Sigmoid colon (tissue), 7 donors: Measurements from ENCODE around the gene GPATCH8. TPM values are rescaled to one million over a fixed set of nuclear protein-coding genes. Genes with fewer than 3 reads are reported as not detected.
"Not testable (repeated sequence)": the region's sequence is repeated elsewhere in the genome, so short reads cannot be mapped to it uniquely, and the experiment has no call there.

Experiments used
- DNase-seq: peaks from one replicate; pipeline ENCODE4 v3.0.0-alpha.2; 2019
- H3K27ac ChIP-seq, 4 donors: fragments of 200-600 bp; sonication (generic); one replicate each; pipeline ENCODE4 v1.5.1; 2016 to 2019; ENCODE audit warnings: mild to moderate bottlenecking in 1 of 4
- H3K27me3 ChIP-seq, 3 donors: fragments of 200-600 bp; sonication (generic); one replicate each; pipeline ENCODE4 v1.5.1; 2019; ENCODE audit warnings: mild to moderate bottlenecking in 1 of 3
- H3K36me3 ChIP-seq, 4 donors: fragments of 200-600 bp; sonication (generic); one replicate each; pipeline ENCODE4 v1.5.1; 2016 to 2019
- H3K4me1 ChIP-seq, 4 donors: fragments of 200-600 bp; sonication (generic); one replicate each; pipeline ENCODE4 v1.5.1; 2017 to 2019
- H3K4me3 ChIP-seq, 4 donors: fragments of 200-600 bp; sonication (generic); one replicate each; pipeline ENCODE4 v1.5.1; 2017 to 2019; ENCODE audit warnings: mild to moderate bottlenecking in 2 of 4, moderate library complexity in 1 of 4
- H3K9me3 ChIP-seq, 4 donors: fragments of 200-600 bp in 3 of 4; sonication (generic) in 3 of 4; one replicate each; pipeline versions ENCODE4 v1.5.1 to v1.6.1; 2013 to 2019
- CTCF ChIP-seq, 4 experiments: fragments of 450-650 bp in 3 of 4; fragments of 200-600 bp in 1 of 4; IDR thresholded peaks; one replicate each; pipeline ENCODE4 v1.5.1; 2016 to 2019; ENCODE audit warnings: antibody characterized with exemption in 4 of 4, mild to moderate bottlenecking in 3 of 4, moderate library complexity in 2 of 4
- EP300 ChIP-seq, 4 donors: sonication (generic); formaldehyde crosslinking; IDR thresholded peaks; one replicate each; pipeline ENCODE4 v1.6.1; 2017; ENCODE audit warnings: antibody characterized with exemption in 4 of 4
- POLR2A ChIP-seq, 2 donors: fragments of 450-650 bp; IDR thresholded peaks; one replicate each; pipeline ENCODE4 v1.6.1; 2016; ENCODE audit warnings: antibody characterized with exemption in 2 of 2, mild to moderate bottlenecking in 2 of 2, moderate library complexity in 2 of 2
- POLR2AphosphoS5 ChIP-seq, 4 donors: sonication (generic); formaldehyde crosslinking; IDR thresholded peaks; one replicate each; pipeline ENCODE4 v1.6.1; 2017; ENCODE audit warnings: antibody characterized with exemption in 4 of 4
- WGBS, 2 donors: extraction: QIAGEN DNeasy Blood & Tissue Kit; methylation state at CpG; one replicate each; pipeline ENCODE4 v1.1.7; 2013; 5-methylcytosine and 5-hydroxymethylcytosine counted together
- intact Hi-C: fragments of 100-400 bp; cut with DNase I; formaldehyde crosslinking; loops from one replicate; pipeline ENCODE4 v1.15.1; 2023
- polyA plus RNA-seq, 3 donors: library from polyadenylated mRNA; stranded (reverse); fragments of 200-250 nt; gene quantifications; one replicate each; pipeline ENCODE4 v1.2.3, GENCODE V29; 2013
- total RNA-seq, 4 donors: library from RNA; depleted of rRNA; stranded (reverse); fragments of >200 nt; gene quantifications; one replicate each; pipeline ENCODE4 v1.1.0, GENCODE V29; 2016
- donor health status: healthy with polysubstance abuse.
- donor health status: Bipolar disorder and iron deficiency.
- donor health status: healthy.

GPATCH8 gene
- total and polyA plus RNA-seq, 7 donors: 4.8 to 43.2 (median 27.5) TPM

- Histone ChIP-seq H3K27me3 (no peaks in the 10 kb centered on the region), H3K9me3 (no peaks in the 10 kb centered on the region), H3K27ac (no peak overlapping the region), H3K4me1 (no peaks in the 10 kb centered on the region), H3K4me3 (no peak overlapping the region), H3K36me3 (peaks cover 17 to 80% (median 41%) of the 10 kb centered on the region in 4 donors)
- WGBS, 2 donors: 97% methylated on average over 41 of the region's 41 CpGs
- intact Hi-C loops: no loop called here
- no peak for DNase-seq
- TF ChIP-seq POLR2A (IDR thresholded peaks at IDR 0.05) (no peak), CTCF (IDR thresholded peaks at IDR 0.05) (no peak), EP300 (IDR thresholded peaks at IDR 0.05) (no peak), POLR2AphosphoS5 (IDR thresholded peaks at IDR 0.05) (no peak)
Observed at GRCh38 chr17:44398692-44399691, 104.2 kb downstream of the GPATCH8 start.

- no peak for TF ChIP-seq CTCF (IDR thresholded peaks at IDR 0.05)
- no peak for TF ChIP-seq EP300 (IDR thresholded peaks at IDR 0.05)
- TF ChIP-seq POLR2A (IDR thresholded peaks at IDR 0.05): no peak
- TF ChIP-seq POLR2AphosphoS5 (IDR thresholded peaks at IDR 0.05): no peak
- Histone ChIP-seq H3K4me1 (no peaks in the 10 kb centered on the region), H3K27me3 (no peaks in the 10 kb centered on the region), H3K36me3 (peaks cover 17 to 68% (median 35%) of the 10 kb centered on the region in 4 donors), H3K9me3 (no peaks in the 10 kb centered on the region), H3K4me3 (no peak overlapping the region), H3K27ac (no peak overlapping the region)
- 96% methylated on average over 8 of the region's 8 CpGs for WGBS, 2 donors
- no peak for DNase-seq
- intact Hi-C loops: no loop called here
Observed at GRCh38 chr17:44397479-44398440, 105.4 kb downstream of the GPATCH8 start.

GRCh38 chr17:44396946-44397345 is 106.3 kb downstream of the GPATCH8 start:
- no peaks in the 10 kb centered on the region for H3K4me1 ChIP-seq
- WGBS, 2 donors: 94 to 95% methylated on average over 5 of the region's 5 CpGs
- H3K9me3 ChIP-seq: no peaks in the 10 kb centered on the region
- H3K4me3 ChIP-seq: no peak overlapping the region
- H3K27ac ChIP-seq: no peak overlapping the region
- no peak for TF ChIP-seq POLR2A (IDR thresholded peaks at IDR 0.05)
- TF ChIP-seq POLR2AphosphoS5 (IDR thresholded peaks at IDR 0.05): no peak
- TF ChIP-seq CTCF (IDR thresholded peaks at IDR 0.05): no peak
- TF ChIP-seq EP300 (IDR thresholded peaks at IDR 0.05): no peak
- no peak for DNase-seq
- peaks cover 17 to 61% (median 34%) of the 10 kb centered on the region in 4 donors for H3K36me3 ChIP-seq
- intact Hi-C loops: no loop called here
- H3K27me3 ChIP-seq: no peaks in the 10 kb centered on the region

- H3K4me1 ChIP-seq: no peaks in the 10 kb centered on the region
- H3K36me3 ChIP-seq: peaks cover 9 to 40% (median 16%) of the 10 kb centered on the region in 4 donors
- no peak for DNase-seq
- no peak overlapping the region for H3K4me3 ChIP-seq
- no peak overlapping the region for H3K27ac ChIP-seq
- intact Hi-C loops: no loop called here
- no peaks in the 10 kb centered on the region for H3K27me3 ChIP-seq
- WGBS, 2 donors: 92 to 99% methylated on average over 2 of the region's 2 CpGs
- no peaks in the 10 kb centered on the region for H3K9me3 ChIP-seq
- TF ChIP-seq POLR2AphosphoS5 (IDR thresholded peaks at IDR 0.05): no peak
- no peak for TF ChIP-seq CTCF (IDR thresholded peaks at IDR 0.05)
- TF ChIP-seq POLR2A (IDR thresholded peaks at IDR 0.05): no peak
- TF ChIP-seq EP300 (IDR thresholded peaks at IDR 0.05): no peak
Observed at GRCh38 chr17:44394833-44395232, 108.4 kb downstream of the GPATCH8 start.

- H3K36me3 ChIP-seq: peaks cover 4 to 33% (median 12%) of the 10 kb centered on the region in 4 donors
- H3K4me1 ChIP-seq, H3K9me3 ChIP-seq, intact Hi-C loops, H3K27me3 ChIP-seq, DNase-seq, H3K4me3 ChIP-seq, H3K27ac ChIP-seq: not testable (repeated sequence)
- WGBS, 2 donors: 91 to 95% methylated on average over 9 of the region's 9 CpGs
Observed at GRCh38 chr17:44394112-44394511, 109.1 kb downstream of the GPATCH8 start.
